OCI-LY7 (cell line): ENCODE measurements around the gene PDSS2. TPM values are rescaled to one million over a fixed set of nuclear protein-coding genes. Genes with fewer than 3 reads are reported as not detected.
"Not testable (repeated sequence)": the region's sequence is repeated elsewhere in the genome, so short reads cannot be mapped to it uniquely, and the experiment has no call there.

Source experiments
- BruUV-seq: library from RNA; stranded (reverse); fragments of 400-500 nt; replicated peaks from 2 replicates; lab custom pipeline; 2021; lab: Mats Ljungman, UMichigan
- CTCF ChIA-PET: fragments of 300-600 bp; sonication (Branson Sonifier 250); formaldehyde crosslinking; loops from one replicate; lab custom pipeline; 2022; ENCODE audit warnings: antibody characterized with exemption; ENCODE audit not compliant: unreplicated experiment; lab: Charles Lee
- POLR2A ChIA-PET: fragments of 300-600 bp; sonication (Branson Sonifier 250); formaldehyde crosslinking; loops from one replicate; lab custom pipeline; 2022; ENCODE audit warnings: antibody characterized with exemption; lab: Charles Lee
- DNase-seq: peaks from one replicate; pipeline ENCODE4 v3.0.0-alpha.2; 2015; ENCODE audit warnings: low spot score
- H2AFZ ChIP-seq: fragments of 200-600 bp; sonication (generic), shearing (Covaris generic); 2 replicates; pipeline ENCODE4 v1.6.1; 2014; ENCODE audit warnings: mild to moderate bottlenecking, antibody characterized with exemption, low read length, moderate library complexity
- H3K27ac ChIP-seq: fragments of 200-600 bp; sonication (generic); 2 replicates; pipeline ENCODE4 v1.5.1; 2014; ENCODE audit warnings: mixed run types, low read depth, mild to moderate bottlenecking, moderate library complexity, low read length, inconsistent platforms; ENCODE audit not compliant: poor library complexity, severe bottlenecking
- H3K36me3 ChIP-seq: fragments of 200-600 bp; sonication (generic); 2 replicates; pipeline ENCODE4 v1.6.1; 2014; ENCODE audit warnings: mild to moderate bottlenecking, antibody characterized with exemption, low read length, moderate library complexity, mixed read lengths; ENCODE audit not compliant: insufficient read depth
- H3K4me1 ChIP-seq: fragments of 200-600 bp; sonication (generic); 2 replicates; pipeline ENCODE4 v1.5.1; 2014; ENCODE audit warnings: mild to moderate bottlenecking, low read length; ENCODE audit not compliant: insufficient read depth, poor library complexity, severe bottlenecking
- H3K4me2 ChIP-seq: fragments of 200-600 bp; sonication (generic); 2 replicates; pipeline ENCODE4 v1.6.1; 2014; ENCODE audit warnings: mild to moderate bottlenecking, low read length
- H3K4me3 ChIP-seq: fragments of 200-600 bp; sonication (generic); 2 replicates; pipeline ENCODE4 v1.5.1; 2014; ENCODE audit warnings: mild to moderate bottlenecking, low read depth, low read length; ENCODE audit not compliant: poor library complexity, severe bottlenecking
- H3K79me2 ChIP-seq: fragments of 200-600 bp; sonication (generic); 2 replicates; pipeline ENCODE4 v1.6.1; 2016; ENCODE audit warnings: low read depth, mild to moderate bottlenecking, low read length, moderate library complexity, mixed read lengths; ENCODE audit not compliant: insufficient read depth
- H3K9me2 ChIP-seq: fragments of 200-600 bp; sonication (generic); 2 replicates; pipeline ENCODE4 v1.6.1; 2016; ENCODE audit warnings: mild to moderate bottlenecking, low read length, mixed read lengths; ENCODE audit not compliant: insufficient read depth
- H3K9me3 ChIP-seq: fragments of 200-600 bp; sonication (generic); 2 replicates; pipeline ENCODE4 v1.6.1; 2014; ENCODE audit warnings: mild to moderate bottlenecking, mixed run types, low read length, mixed read lengths
- H4K20me1 ChIP-seq: fragments of 200-600 bp; sonication (generic); 2 replicates; pipeline ENCODE4 v1.6.1; 2014; ENCODE audit warnings: mild to moderate bottlenecking, antibody characterized with exemption, low read length, moderate library complexity, mixed read lengths; ENCODE audit not compliant: insufficient read depth
- CTCF ChIP-seq: fragments of 200-600 bp; sonication (generic); conservative IDR thresholded peaks from 2 replicates; pipeline ENCODE4 v1.5.1; 2014; ENCODE audit warnings: mild to moderate bottlenecking, antibody characterized with exemption, low read length, moderate library complexity, mixed read lengths
- EZH2phosphoT487 ChIP-seq: fragments of 200-600 bp; sonication (generic); IDR thresholded peaks from 2 replicates; pipeline ENCODE4 v1.6.1; 2018; ENCODE audit warnings: low read depth, borderline replicate concordance, mild to moderate bottlenecking, mixed run types, antibody characterized with exemption, low read length, moderate library complexity, mixed read lengths
- intact Hi-C: fragments of 100-400 bp; cut with micrococcal nuclease; formaldehyde crosslinking; loops from one replicate; pipeline ENCODE4 v1.10.0; 2022; ENCODE audit not compliant: unreplicated experiment
- total RNA-seq, 2 experiments: library from RNA; depleted of rRNA in 1 of 2; stranded (reverse); fragments of >200 nt in 1 of 2; shearing (Covaris generic) in 1 of 2; gene quantifications; 2 replicates each; pipeline ENCODE4 v1.2.3, GENCODE V29; 2014 to 2022

The PDSS2 gene
- total RNA-seq, 2 experiments from 2014 or later = 14.7 to 24.9 TPM

- Histone ChIP-seq H3K4me3 (no peak overlapping the region), H3K4me1 (peaks cover 4% of the 10 kb centered on the region), H3K79me2 (no peaks in the 10 kb centered on the region), H2AFZ (no peak overlapping the region), H4K20me1 (no peaks in the 10 kb centered on the region), H3K9me3 (no peaks in the 10 kb centered on the region), H3K27ac (no peak overlapping the region), H3K36me3 (no peaks in the 10 kb centered on the region), H3K4me2 (no peak overlapping the region), H3K9me2 (no peaks in the 10 kb centered on the region)
- POLR2A ChIA-PET = no interaction called here
- intact Hi-C loops = no loop called here
- no TSS peak for BruUV-seq
- CTCF ChIA-PET = no interaction called here
- DNase-seq = no peak
- TF ChIP-seq CTCF (no peak), EZH2phosphoT487 (no peak)
Observed at GRCh38 chr6:107144666-107145065, 314.7 kb downstream of the PDSS2 start.

- intact Hi-C loops = no loop called here
- no peak for DNase-seq
- no peak overlapping the region for H3K27ac ChIP-seq
- POLR2A ChIA-PET = no interaction called here
- TF ChIP-seq CTCF (no peak), EZH2phosphoT487 (no peak)
- no peaks in the 10 kb centered on the region for H3K9me3 ChIP-seq
- H4K20me1 ChIP-seq = no peaks in the 10 kb centered on the region
- no peaks in the 10 kb centered on the region for H3K9me2 ChIP-seq
- H3K4me3 ChIP-seq = no peak overlapping the region
- no peaks in the 10 kb centered on the region for H3K79me2 ChIP-seq
- BruUV-seq = no TSS peak
- no peak overlapping the region for H2AFZ ChIP-seq
- peaks cover 4% of the 10 kb centered on the region for H3K4me1 ChIP-seq
- no peak overlapping the region for H3K4me2 ChIP-seq
- no peaks in the 10 kb centered on the region for H3K36me3 ChIP-seq
- CTCF ChIA-PET = no interaction called here
Observed at GRCh38 chr6:107144014-107144413, 315.4 kb downstream of the PDSS2 start.

- no peak for TF ChIP-seq EZH2phosphoT487
- no peak for TF ChIP-seq CTCF
- Histone ChIP-seq H3K9me2 (no peaks in the 10 kb centered on the region), H3K36me3 (no peaks in the 10 kb centered on the region), H3K4me2 (no peak overlapping the region), H4K20me1 (no peaks in the 10 kb centered on the region), H3K4me1 (peaks cover 4% of the 10 kb centered on the region), H2AFZ (no peak overlapping the region), H3K4me3 (no peak overlapping the region), H3K9me3 (no peaks in the 10 kb centered on the region), H3K27ac (no peak overlapping the region), H3K79me2 (no peaks in the 10 kb centered on the region)
- ChIA-PET POLR2A (interaction anchor here (0.7 kb wide), 1 partner anchor 12 kb away, joined by 4 read pairs; no protein-coding TSS in a partner anchor), CTCF (no interaction called here)
- BruUV-seq = no TSS peak
- DNase-seq = no peak
- intact Hi-C loops = no loop called here
Observed at GRCh38 chr6:107140581-107140980, 318.8 kb downstream of the PDSS2 start.

- BruUV-seq, H3K9me3 ChIP-seq, H3K79me2 ChIP-seq, H3K27ac ChIP-seq, H4K20me1 ChIP-seq, H3K36me3 ChIP-seq, H3K4me3 ChIP-seq, H2AFZ ChIP-seq, H3K4me1 ChIP-seq, H3K9me2 ChIP-seq, DNase-seq, intact Hi-C loops, CTCF ChIA-PET, H3K4me2 ChIP-seq: not testable (repeated sequence)
- POLR2A ChIA-PET = interaction anchor here (0.7 kb wide), 2 partner anchors 11 to 522 kb away, joined by 3 to 5 read pairs; no protein-coding TSS in a partner anchor
Observed at GRCh38 chr6:107136324-107136723, 323.0 kb downstream of the PDSS2 start.
